ENCODE data around the gene TSC22D1.
"Not testable (repeated sequence)": the region's sequence is repeated elsewhere in the genome, so short reads cannot be mapped to it uniquely, and the experiment has no call there.

Gene TSC22D1

GRCh38 chr13:44609137-44609536 lies 33.0 kb upstream of the TSC22D1 start:
- TF ChIP-seq, protein P1, sequence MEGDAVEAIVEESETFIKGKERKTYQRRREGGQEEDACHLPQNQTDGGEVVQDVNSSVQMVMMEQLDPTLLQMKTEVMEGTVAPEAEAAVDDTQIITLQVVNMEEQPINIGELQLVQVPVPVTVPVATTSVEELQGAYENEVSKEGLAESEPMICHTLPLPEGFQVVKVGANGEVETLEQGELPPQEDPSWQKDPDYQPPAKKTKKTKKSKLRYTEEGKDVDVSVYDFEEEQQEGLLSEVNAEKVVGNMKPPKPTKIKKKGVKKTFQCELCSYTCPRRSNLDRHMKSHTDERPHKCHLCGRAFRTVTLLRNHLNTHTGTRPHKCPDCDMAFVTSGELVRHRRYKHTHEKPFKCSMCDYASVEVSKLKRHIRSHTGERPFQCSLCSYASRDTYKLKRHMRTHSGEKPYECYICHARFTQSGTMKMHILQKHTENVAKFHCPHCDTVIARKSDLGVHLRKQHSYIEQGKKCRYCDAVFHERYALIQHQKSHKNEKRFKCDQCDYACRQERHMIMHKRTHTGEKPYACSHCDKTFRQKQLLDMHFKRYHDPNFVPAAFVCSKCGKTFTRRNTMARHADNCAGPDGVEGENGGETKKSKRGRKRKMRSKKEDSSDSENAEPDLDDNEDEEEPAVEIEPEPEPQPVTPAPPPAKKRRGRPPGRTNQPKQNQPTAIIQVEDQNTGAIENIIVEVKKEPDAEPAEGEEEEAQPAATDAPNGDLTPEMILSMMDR (IDR thresholded peaks at IDR 0.05; ENCODE audit: extremely low read depth, missing control alignments) = no peak
- no peak for DNase-seq (ENCODE audit: low spot score)

DNA sequence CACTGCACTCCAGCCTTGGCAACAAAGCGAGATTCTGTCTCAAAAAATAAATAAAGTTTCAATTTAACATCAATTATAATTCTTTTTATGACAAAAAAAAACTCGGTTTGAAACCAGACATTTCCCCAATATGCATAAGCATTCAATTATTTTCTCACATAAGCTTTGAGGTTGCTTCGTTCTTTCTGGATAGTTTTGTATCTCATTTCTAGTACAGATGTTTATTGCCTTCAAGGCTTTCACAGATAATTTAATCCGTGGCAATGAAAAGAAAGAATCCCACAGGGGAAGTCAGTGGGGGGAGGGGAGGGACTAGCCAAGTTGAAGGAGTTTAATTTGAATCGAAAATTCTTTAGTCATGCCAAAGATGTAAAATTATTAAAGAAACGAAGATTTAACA lies 29.6 kb upstream of the TSC22D1 start:
- DNase-seq (ENCODE audit: low spot score) = no peak
- TF ChIP-seq, protein P1 (IDR thresholded peaks at IDR 0.05; ENCODE audit: extremely low read depth, missing control alignments) = no peak

DNA sequence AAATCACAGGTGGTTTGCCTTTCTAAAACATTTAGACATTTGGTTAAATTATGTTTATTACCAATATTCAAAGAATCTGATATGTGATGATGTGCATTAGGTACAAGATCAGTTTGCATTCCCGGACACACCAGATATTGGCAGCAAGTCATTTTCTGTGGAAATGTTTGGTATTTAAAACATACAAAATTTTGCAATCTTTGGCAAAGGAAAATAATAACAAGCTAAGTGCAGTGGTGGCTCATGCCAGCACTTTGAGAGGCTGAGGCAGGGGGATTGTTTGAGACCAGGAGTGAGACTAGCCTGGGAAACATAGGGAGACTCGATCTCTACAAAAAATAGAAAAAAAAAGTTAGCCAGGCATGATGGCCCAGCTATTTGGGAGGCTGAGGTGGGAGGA lies 29.1 kb upstream of the TSC22D1 start:
- TF ChIP-seq, protein P1 (IDR thresholded peaks at IDR 0.05; ENCODE audit: extremely low read depth, missing control alignments) = no peak
- no peak for DNase-seq (ENCODE audit: low spot score)

DNA sequence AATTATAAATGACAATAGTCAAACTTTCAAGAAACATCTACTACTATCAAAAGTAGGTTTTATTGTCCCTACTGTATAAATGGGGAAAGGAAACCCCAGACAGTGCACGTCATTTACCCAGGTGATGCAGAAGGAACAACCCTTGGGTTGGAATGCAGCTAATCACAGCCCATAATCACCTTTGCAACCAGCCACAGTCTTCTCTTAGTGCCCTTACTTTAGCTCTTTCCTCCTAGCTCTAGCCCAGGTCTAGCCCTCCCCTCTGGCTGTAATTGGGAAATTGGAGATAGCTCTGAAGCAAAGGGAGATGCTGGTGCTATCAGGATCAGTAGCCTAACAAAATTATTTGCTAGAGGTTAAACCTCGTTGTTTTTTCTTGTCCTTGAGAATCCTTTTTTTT lies 25.5 kb upstream of the TSC22D1 start:
- DNase-seq (ENCODE audit: low spot score) = no peak
- TF ChIP-seq, protein P1 (IDR thresholded peaks at IDR 0.05; ENCODE audit: extremely low read depth, missing control alignments) = no peak

DNA sequence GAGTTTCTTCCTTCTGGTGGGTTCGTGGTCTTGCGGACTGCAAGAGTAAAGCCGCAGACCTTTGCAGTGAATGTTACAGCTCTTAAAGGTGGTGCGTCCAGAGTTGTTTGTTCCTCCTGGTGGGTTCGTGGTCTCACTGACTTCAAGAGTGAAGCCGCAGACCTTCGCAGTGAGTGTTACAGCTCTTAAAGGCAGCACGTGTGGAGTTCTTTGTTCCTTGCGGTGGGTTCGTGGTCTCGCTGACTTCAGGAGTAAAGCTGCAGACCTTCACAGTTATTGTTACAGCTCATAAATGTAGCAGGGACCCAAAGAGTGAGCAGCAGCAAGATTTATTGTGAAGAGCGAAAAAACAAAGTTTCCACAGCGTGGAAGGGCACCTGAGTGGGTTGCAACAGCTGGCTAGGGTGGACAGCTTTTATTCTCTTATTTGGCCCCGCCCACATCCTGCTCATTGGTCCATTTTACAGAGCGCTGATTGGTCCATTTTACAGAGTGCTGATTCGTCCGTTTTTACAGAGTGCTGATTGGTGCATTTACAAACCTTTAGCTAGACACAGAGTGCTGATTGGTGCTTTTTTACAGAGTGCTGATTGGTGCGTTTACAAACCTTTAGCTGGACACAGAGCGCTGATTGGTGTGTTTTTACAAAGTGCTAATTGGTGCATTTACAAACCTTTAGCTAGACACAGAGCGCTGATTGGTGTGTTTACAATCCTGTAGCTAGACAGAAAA lies 17.9 kb upstream of the TSC22D1 start:
- not testable (repeated sequence) for DNase-seq (ENCODE audit: low spot score)

DNA sequence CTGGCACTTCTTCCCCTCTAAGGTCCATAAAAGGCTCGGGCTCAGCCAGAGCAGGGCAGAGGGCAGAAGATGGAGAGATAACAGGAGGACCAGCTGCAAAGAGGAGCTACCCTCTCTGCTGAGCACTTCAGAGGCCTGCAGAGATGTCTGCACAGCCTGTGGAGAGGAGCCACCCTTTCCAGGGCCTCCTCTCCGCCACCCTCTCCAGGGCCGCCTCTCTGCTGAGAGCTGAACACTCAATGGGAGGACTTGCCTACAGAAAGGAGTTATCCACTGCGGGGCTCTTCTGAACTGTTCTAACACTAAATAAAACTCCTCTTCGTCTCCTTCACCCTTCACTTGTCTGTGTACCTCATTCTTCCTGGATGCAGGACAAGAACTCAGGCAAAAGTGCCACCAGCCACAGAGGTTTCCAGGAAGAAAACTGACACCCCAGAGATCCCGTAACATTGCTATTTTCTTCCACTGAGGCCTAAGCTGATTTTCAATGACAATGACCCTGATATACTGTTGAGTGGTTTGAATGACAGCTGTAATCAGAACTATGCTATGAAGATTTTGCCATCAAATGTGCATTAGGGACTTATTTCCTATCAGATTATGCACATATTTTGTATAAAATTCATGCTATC lies 16.2 kb upstream of the TSC22D1 start:
- TF ChIP-seq, protein P1 (IDR thresholded peaks at IDR 0.05; ENCODE audit: extremely low read depth, missing control alignments) = no peak

GRCh38 chr13:44591316-44591715 lies 15.2 kb upstream of the TSC22D1 start:
- no peak for DNase-seq (ENCODE audit: low spot score)
- TF ChIP-seq, protein P1 (IDR thresholded peaks at IDR 0.05; ENCODE audit: extremely low read depth, missing control alignments) = no peak

More for the DNA sequence above, 16.2 kb upstream of the TSC22D1 start:
- DNase-seq (ENCODE audit: low spot score) = no peak

GRCh38 chr13:44583137-44583536 lies 7.0 kb upstream of the TSC22D1 start:
- TF ChIP-seq, protein P1 (IDR thresholded peaks at IDR 0.05; ENCODE audit: extremely low read depth, missing control alignments) = no peak
- no peak for DNase-seq (ENCODE audit: low spot score)
